GM19324 (cell line): ENCODE measurements around the gene FRMPD1.

ENCODE experiments used
- ATAC-seq: cut with Tn5 transposase; IDR thresholded peaks from one replicate; pipeline ENCODE4 v1.9.1; 2021; ENCODE audit warnings: mild to moderate bottlenecking, moderate library complexity; ENCODE audit not compliant: unreplicated experiment, low FRiP score

The FRMPD1 gene

GRCh38 chr9:37678789-37679273 is 28.1 kb downstream of the FRMPD1 start:
- ATAC-seq, result no peak

GRCh38 chr9:37679649-37680402 is 29.1 kb downstream of the FRMPD1 start:
- ATAC-seq, result no peak

GRCh38 chr9:37682951-37683350 is 32.2 kb downstream of the FRMPD1 start:
- no peak for ATAC-seq

GRCh38 chr9:37683531-37684371 is 33.0 kb downstream of the FRMPD1 start:
- ATAC-seq, result no peak

GRCh38 chr9:37692622-37693221 is 42.0 kb downstream of the FRMPD1 start:
- no peak for ATAC-seq

GRCh38 chr9:37693260-37693659 is 42.5 kb downstream of the FRMPD1 start:
- ATAC-seq, result no peak

- ATAC-seq, result no peak
These were observed 43.6 kb downstream of the FRMPD1 start for GRCh38 chr9:37694355-37694754.

- no peak for ATAC-seq
These were observed 45.8 kb downstream of the FRMPD1 start for GRCh38 chr9:37696528-37696927.

- ATAC-seq, result no peak
These were observed 49.4 kb downstream of the FRMPD1 start for GRCh38 chr9:37700131-37700530.

- ATAC-seq, result no peak
These were observed 50.1 kb downstream of the FRMPD1 start for GRCh38 chr9:37700900-37701299.

GRCh38 chr9:37705787-37706186 is 55.0 kb downstream of the FRMPD1 start:
- no peak for ATAC-seq

- no peak for ATAC-seq
These were observed 55.5 kb downstream of the FRMPD1 start for GRCh38 chr9:37706290-37706689.

GRCh38 chr9:37707748-37708147 is 57.0 kb downstream of the FRMPD1 start:
- ATAC-seq, result no peak

- ATAC-seq, result no peak
These were observed 59.3 kb downstream of the FRMPD1 start for GRCh38 chr9:37710046-37710445.

GRCh38 chr9:37715260-37715659 is 64.5 kb downstream of the FRMPD1 start:
- ATAC-seq, result no peak

- no peak for ATAC-seq
These were observed 65.3 kb downstream of the FRMPD1 start for GRCh38 chr9:37715991-37716505.

- ATAC-seq, result no peak
These were observed 68.8 kb downstream of the FRMPD1 start for GRCh38 chr9:37719526-37719925.

GRCh38 chr9:37727013-37727412 is 76.3 kb downstream of the FRMPD1 start:
- no peak for ATAC-seq

- ATAC-seq, result no peak
These were observed 78.7 kb downstream of the FRMPD1 start for GRCh38 chr9:37729499-37729898.

GRCh38 chr9:37730256-37730655 is 79.5 kb downstream of the FRMPD1 start:
- ATAC-seq, result no peak

- ATAC-seq, result no peak
These were observed 80.1 kb downstream of the FRMPD1 start for GRCh38 chr9:37730839-37731238.
